Mononuclear cell (primary cell): Measurements from ENCODE around the gene TMC1. TPM values are rescaled to one million over a fixed set of nuclear protein-coding genes. Genes with fewer than 3 reads are reported as not detected.

Source experiments
- H3K27me3 ChIP-seq: 2 replicates; pipeline ENCODE4 v1.6.0; 2011; ENCODE audit warnings: low read length, control low read depth; ENCODE audit not compliant: insufficient read depth
- H3K4me1 ChIP-seq: 2 replicates; pipeline ENCODE4 v1.5.1; 2011; ENCODE audit warnings: mild to moderate bottlenecking, low read length, control low read depth; ENCODE audit not compliant: insufficient read depth
- H3K4me3 ChIP-seq: 2 replicates; pipeline ENCODE4 v1.5.1; 2011; ENCODE audit warnings: mild to moderate bottlenecking, low read length, moderate library complexity
- H3K9me3 ChIP-seq: 2 replicates; pipeline ENCODE4 v1.5.1; 2011; ENCODE audit warnings: low read depth, mild to moderate bottlenecking, control low read depth, low read length
- total RNA-seq: library from RNA; depleted of rRNA; stranded (reverse); fragments of >200 nt; gene quantifications from one replicate; pipeline ENCODE4 v1.2.3, GENCODE V29; 2012

The TMC1 gene
- total RNA-seq, 1 donor, result 0.52 TPM

DNA sequence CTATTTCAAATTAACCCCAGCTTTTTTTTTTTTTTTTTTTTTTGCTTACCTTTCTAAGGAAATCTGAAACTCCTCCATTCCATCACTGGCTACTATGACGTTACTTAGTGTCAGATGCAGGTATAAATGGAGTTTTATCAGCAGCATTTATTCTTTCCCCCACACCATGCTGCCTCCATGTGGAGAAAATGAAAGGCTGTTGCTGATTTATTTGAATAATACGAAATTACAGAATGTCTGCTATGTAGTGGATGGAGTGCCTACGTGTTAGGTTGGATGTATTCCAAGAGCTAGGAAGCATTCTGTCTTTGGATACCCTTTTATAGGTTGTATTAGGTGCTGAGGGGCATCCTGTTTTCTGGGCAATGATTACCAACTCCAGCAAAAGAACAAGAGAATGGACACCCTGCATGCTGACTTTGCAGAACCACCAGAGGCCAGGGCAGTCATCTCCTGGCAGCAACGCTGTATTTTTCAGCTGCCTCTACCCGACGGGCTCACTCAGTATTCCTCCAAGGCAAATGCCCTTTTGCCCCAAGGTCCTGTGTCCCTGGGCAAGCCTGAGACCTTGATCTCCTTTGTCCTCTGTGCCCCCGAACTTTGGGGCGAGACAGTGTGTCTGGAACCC is 232.0 kb downstream of the TMC1 start:
- Histone ChIP-seq H3K27me3 (no peaks in the 10 kb centered on the region), H3K4me1 (no peaks in the 10 kb centered on the region), H3K9me3 (no peaks in the 10 kb centered on the region), H3K4me3 (no peak overlapping the region)

DNA sequence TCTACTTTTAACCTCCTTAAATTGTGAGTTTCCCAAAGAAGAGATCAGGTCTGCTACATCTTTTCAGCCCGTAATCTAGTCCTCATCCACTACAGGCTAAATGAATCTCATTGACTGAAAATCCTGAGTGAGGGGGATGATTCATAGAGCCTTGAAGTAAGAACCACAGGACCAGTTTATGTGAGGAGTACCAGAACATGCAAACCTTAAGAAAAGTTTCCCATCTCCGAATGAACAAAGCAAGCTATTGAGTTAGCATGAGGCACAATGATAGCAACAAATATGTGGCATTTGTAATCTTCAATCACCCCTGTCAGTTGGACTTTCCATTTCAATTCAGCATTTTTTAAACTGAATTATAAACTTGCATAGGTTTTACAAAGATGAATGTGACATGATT is 234.4 kb downstream of the TMC1 start:
- no peaks in the 10 kb centered on the region for H3K4me1 ChIP-seq
- no peaks in the 10 kb centered on the region for H3K9me3 ChIP-seq
- no peaks in the 10 kb centered on the region for H3K27me3 ChIP-seq
- no peak overlapping the region for H3K4me3 ChIP-seq

DNA sequence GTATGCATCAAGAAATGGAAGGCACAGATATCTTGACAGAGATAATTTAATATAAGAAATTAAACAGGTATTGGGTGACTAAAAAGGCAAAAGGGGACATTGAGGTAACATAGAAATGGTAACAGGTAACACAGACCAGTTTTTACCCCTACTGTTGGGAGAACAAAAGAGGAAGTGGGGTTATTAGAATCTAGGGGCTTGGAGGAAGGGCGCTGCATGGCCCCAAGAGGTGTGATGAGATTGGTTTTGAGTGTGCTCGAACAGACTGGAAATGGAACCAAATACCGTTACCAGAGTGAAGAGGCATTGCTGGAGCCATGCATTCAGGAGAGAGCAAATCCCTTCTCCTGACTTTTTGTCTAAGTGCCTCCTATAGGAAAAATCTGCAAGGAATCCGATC is 237.5 kb downstream of the TMC1 start:
- no peaks in the 10 kb centered on the region for H3K4me1 ChIP-seq
- no peak overlapping the region for H3K4me3 ChIP-seq
- no peaks in the 10 kb centered on the region for H3K27me3 ChIP-seq
- no peaks in the 10 kb centered on the region for H3K9me3 ChIP-seq

DNA sequence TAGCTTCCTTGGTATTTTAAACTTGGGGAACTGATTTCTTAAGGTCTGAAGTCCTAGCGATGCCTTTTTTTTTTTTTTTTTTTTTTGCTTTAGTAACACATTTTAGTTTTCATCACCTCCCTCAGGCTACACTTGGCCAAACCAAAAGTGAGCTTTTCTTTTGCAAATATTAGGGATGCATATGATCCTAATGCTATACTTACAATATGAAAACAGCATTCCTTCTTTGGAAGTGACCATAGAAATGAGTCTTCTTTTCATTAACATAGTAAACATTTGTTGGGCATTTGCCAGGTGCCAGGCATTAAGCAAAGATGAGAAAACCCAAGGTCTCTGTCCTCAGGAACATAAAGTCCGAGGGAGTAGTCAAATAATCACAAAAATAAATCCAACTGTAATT is 241.6 kb downstream of the TMC1 start:
- Histone ChIP-seq H3K27me3 (no peaks in the 10 kb centered on the region), H3K9me3 (no peaks in the 10 kb centered on the region), H3K4me3 (no peak overlapping the region), H3K4me1 (no peaks in the 10 kb centered on the region)

DNA sequence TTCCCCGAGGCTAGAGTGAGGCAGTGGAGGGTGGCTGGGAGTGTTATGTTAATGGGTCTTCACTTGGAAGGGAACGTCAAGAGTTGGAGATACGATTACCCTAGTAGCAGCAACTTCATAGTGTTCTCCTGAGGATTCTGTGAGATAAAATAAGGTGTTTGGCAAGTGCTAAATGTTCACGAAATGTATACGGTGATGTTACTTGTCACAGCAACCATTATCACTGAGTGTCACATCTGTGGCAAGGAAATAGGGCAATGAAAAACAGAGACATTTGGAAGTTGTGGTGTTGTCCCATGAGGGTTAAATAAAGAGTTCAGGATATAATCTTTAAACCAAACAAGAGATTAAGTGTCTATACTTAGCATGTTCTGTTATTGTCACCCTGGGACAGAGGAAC is 248.1 kb downstream of the TMC1 start:
- no peaks in the 10 kb centered on the region for H3K4me1 ChIP-seq
- H3K27me3 ChIP-seq, result peaks cover 3% of the 10 kb centered on the region
- H3K9me3 ChIP-seq, result no peaks in the 10 kb centered on the region
- H3K4me3 ChIP-seq, result no peak overlapping the region

DNA sequence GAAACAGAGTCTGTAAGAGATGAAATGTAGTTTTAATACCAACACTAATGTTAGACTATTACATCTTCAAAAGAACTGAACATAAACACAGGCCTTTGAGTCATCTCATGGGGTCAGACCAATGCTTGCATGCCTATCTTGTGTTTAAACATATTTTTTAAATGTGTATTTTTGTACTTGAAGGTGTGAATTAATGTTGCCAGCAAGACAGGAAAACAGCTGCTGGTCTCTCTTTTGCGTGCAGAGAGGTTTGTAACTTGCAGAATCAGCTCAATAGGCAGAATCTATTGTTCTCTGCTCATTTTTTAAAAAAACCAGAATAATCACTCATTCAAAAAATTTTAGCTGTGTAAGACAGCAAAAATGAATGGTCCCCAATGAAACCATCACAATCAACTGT is 251.3 kb downstream of the TMC1 start:
- Histone ChIP-seq H3K4me1 (no peaks in the 10 kb centered on the region), H3K27me3 (peaks cover 3% of the 10 kb centered on the region), H3K9me3 (no peaks in the 10 kb centered on the region), H3K4me3 (no peak overlapping the region)

DNA sequence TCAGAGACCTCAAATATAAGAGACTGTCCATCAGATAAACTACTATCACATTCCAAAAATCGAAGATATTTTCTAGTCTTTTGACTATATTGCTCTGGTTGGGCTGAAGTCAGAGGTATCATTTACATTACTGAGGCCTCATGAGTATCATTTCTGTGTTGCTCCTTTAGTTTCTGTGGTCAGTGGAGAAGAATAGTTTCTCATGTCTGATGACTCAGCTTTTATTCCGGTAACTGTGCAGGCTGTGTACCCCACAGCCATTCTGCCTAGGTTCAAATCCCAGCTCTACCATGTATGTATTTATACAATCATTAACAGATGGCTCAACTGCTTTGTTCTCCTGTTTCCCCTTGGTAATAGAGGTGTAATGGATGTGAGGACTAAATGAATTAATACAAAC is 252.2 kb downstream of the TMC1 start:
- no peak overlapping the region for H3K4me3 ChIP-seq
- no peaks in the 10 kb centered on the region for H3K9me3 ChIP-seq
- peaks cover 3% of the 10 kb centered on the region for H3K27me3 ChIP-seq
- no peaks in the 10 kb centered on the region for H3K4me1 ChIP-seq

DNA sequence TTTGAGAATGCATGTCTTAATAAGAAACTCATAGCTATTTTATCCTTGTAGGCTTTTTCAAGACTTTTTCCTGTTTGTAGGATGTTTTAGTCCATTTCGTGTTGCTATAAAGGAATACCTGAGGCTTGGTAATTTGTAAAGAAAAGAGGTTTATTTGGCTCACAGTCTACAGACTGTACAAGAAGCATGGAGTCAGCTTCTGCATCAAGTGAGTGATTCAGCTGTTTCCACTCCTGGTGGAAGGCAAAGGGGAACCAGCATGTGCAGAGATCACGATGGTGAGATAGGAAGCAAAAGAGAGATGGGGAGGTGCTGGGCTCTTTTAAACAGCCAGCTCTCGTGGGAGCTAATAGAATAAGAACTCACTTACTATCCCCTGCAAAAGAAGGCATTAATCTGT is 254.2 kb downstream of the TMC1 start:
- Histone ChIP-seq H3K4me1 (no peaks in the 10 kb centered on the region), H3K27me3 (peaks cover 3% of the 10 kb centered on the region), H3K9me3 (no peaks in the 10 kb centered on the region), H3K4me3 (no peak overlapping the region)

DNA sequence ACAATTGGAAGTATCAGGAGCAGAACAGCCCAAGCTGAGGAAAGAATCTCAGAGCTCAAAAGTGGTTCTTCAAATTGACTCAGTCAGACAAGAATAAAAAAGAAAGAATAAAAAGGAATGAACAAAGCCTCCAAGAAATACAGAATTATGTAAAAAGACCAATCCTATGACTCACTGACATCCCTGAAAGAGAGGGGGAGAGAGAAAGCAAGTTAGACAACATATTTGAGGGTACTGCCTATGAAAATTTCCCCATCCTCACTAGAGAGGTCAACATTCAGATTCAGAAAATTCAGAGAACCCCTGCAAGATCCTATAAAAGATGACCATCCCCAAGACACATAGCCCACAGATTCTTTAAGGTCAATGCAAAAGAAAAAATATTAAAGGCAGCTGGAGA is 258.2 kb downstream of the TMC1 start:
- H3K4me3 ChIP-seq, result no peak overlapping the region
- no peaks in the 10 kb centered on the region for H3K27me3 ChIP-seq
- no peaks in the 10 kb centered on the region for H3K4me1 ChIP-seq
- H3K9me3 ChIP-seq, result peaks cover 5% of the 10 kb centered on the region

DNA sequence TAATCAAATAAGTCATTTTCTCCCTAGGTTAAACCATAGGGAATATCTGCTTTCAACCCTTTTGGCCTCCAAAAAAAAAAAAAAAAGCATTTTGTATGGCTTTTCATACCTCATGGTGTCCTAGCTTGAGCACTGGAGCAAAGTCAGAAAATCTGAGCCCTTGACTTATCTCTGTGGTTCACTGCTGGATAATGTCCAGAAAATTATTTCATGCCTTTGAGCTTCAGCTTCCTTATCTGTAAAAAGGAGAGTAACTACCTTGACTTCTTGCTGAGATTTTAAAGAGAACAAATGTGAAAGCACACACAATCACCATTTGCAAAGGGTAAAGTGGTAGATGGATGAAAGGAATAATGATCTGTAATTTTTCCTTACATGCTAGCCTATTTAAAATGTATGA is 265.5 kb downstream of the TMC1 start:
- Histone ChIP-seq H3K27me3 (no peaks in the 10 kb centered on the region), H3K4me3 (no peak overlapping the region), H3K9me3 (peaks cover 5% of the 10 kb centered on the region), H3K4me1 (no peaks in the 10 kb centered on the region)

DNA sequence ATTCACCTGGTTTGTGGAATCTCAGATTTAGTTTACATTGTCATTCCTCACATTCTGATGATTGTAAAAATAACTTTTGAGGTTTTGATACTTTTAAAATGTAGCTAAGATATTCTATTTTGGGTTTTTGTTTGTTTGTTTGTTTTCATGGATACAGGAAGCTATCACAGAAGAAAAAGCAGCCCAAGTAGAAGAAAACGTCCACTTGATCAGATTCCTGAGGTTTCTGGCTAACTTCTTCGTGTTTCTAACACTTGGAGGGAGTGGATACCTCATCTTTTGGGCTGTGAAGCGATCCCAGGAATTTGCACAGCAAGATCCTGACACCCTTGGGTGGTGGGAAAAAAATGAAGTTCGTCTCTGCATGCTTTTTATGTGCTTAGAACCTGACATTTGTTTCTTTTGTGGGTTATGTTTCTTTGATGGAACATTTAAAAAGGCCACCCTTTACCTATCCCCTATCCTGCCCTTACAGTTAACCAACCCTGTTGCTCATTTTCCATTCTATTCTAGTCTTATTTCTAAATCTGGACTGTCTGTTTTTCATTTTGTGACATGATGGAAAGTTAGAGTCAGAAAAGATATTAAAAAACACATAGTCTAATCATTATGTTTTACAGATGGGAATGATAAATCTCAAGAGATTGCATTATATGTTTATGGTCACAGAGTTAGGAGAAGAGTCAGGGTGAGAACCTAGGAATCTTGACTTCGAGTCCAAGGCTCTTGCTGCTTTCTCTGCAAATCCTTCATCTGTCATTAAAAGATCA is 267.7 kb downstream of the TMC1 start:
- Histone ChIP-seq H3K4me1 (no peaks in the 10 kb centered on the region), H3K9me3 (peaks cover 3% of the 10 kb centered on the region), H3K27me3 (no peaks in the 10 kb centered on the region), H3K4me3 (no peak overlapping the region)

DNA sequence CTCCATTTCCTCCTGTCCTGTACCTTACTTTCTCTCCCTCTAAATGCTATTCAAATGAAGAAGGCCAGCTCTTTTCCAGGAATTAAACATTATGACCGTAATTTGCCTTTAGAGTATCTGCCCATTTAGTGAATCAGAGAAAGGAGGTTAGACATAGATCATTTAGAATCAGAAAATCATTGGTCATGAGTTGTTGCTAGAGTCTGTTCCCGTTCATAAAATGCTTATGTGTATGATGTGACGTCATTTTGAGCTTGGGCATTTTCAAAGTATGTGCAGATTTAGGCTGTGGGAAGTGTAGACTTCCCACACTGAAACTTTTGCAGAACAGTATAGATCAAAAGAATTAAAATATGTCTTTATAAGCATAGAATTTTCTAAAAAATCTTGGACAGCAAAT is 268.5 kb downstream of the TMC1 start:
- H3K27me3 ChIP-seq, result no peaks in the 10 kb centered on the region

DNA sequence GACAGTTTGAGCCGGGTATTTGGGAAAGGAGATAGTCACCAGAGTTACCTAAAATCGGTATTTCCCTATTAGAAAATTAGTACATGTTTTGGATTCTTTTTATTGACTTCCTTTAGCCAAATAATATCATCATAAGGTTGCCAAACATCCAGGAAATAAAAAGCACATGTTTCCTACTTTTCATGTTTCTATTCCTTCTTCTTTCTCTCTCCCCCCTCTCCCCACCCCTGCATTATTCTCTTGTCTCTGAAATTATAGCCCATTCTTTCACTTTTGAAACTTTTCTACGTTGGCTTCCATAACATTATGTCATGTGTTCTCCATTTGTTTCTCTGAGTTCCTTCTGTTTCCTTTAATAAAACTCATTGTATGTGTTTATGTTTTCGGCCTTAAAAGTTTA is 269.6 kb downstream of the TMC1 start:
- Histone ChIP-seq H3K9me3 (no peaks in the 10 kb centered on the region), H3K4me1 (no peaks in the 10 kb centered on the region), H3K27me3 (no peaks in the 10 kb centered on the region), H3K4me3 (no peak overlapping the region)

More for the DNA sequence above, 268.5 kb downstream of the TMC1 start:
- no peaks in the 10 kb centered on the region for H3K9me3 ChIP-seq
- no peak overlapping the region for H3K4me3 ChIP-seq
- H3K4me1 ChIP-seq, result no peaks in the 10 kb centered on the region

DNA sequence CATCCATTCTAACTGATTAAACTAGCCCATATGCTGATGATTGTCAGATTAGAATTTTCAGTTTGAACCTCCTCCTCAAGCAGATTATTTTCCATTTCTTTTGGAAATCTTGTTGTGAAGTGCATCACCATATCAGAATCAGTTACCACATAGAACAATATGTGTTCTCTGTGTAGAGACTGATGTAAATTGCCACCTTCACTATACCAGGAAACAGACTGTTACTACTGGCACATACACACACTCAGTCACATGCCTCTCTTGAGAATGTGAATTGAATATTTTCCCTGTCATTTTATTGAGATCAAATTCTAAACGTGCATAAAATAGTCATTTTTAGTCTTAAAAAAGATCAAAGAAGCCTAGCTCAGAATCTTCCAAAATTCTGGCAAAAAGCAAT is 270.0 kb downstream of the TMC1 start:
- H3K4me3 ChIP-seq, result no peak overlapping the region
- H3K27me3 ChIP-seq, result no peaks in the 10 kb centered on the region
- no peaks in the 10 kb centered on the region for H3K9me3 ChIP-seq
- H3K4me1 ChIP-seq, result no peaks in the 10 kb centered on the region

DNA sequence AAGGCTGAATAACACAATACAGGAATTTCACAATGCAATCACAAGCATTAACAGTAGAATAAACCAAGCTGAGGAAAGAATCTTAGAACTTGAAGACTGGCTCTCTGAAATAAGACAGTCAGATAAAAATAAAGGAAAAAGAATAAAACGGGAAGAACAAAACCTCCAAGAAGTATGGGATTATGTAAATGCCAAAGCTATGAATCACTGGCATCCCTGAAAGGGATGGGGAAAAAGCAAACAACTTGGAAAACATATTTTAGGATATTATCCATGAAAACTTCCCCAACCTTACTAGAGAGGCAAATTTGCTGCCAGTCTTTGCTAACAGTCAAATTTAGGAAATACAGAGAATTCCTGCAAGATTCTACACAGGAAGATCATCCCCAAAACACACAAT is 273.5 kb downstream of the TMC1 start:
- H3K27me3 ChIP-seq, result no peaks in the 10 kb centered on the region
- H3K4me1 ChIP-seq, result no peaks in the 10 kb centered on the region
- no peaks in the 10 kb centered on the region for H3K9me3 ChIP-seq
- H3K4me3 ChIP-seq, result no peak overlapping the region
